Nephron progenitor cell (in vitro differentiated cells): ENCODE data around the gene AVPR1B.

ENCODE experiments used
- DNase-seq: peaks from one replicate; pipeline ENCODE4 v3.0.0; 2021
- H3K27ac Mint-ChIP-seq: 2 replicates; pipeline ENCODE4 v1.8.0; 2021; ENCODE audit warnings: mild to moderate bottlenecking, moderate library complexity, mixed read lengths
- H3K27me3 Mint-ChIP-seq: 2 replicates; pipeline ENCODE4 v1.8.0; 2021; ENCODE audit warnings: mild to moderate bottlenecking, low read depth, mixed read lengths; ENCODE audit not compliant: poor library complexity
- H3K36me3 Mint-ChIP-seq: 2 replicates; pipeline ENCODE4 v1.8.0; 2021; ENCODE audit warnings: low read depth, mixed read lengths
- H3K4me1 Mint-ChIP-seq: 2 replicates; pipeline ENCODE4 v1.8.0; 2021; ENCODE audit warnings: mixed read lengths
- H3K4me3 Mint-ChIP-seq: 2 replicates; pipeline ENCODE4 v1.8.0; 2021; ENCODE audit warnings: mild to moderate bottlenecking, moderate library complexity, mixed read lengths
- H3K9me3 Mint-ChIP-seq: 2 replicates; pipeline ENCODE4 v1.8.0; 2021; ENCODE audit warnings: mild to moderate bottlenecking, moderate library complexity, mixed read lengths
- TF ChIP-seq, protein P1 (sequence below): fragments of 200-600 bp; sonication (generic); IDR thresholded peaks from 2 replicates; pipeline ENCODE4 v1.5.0; 2021; ENCODE audit warnings: antibody characterized with exemption

Gene AVPR1B

DNA sequence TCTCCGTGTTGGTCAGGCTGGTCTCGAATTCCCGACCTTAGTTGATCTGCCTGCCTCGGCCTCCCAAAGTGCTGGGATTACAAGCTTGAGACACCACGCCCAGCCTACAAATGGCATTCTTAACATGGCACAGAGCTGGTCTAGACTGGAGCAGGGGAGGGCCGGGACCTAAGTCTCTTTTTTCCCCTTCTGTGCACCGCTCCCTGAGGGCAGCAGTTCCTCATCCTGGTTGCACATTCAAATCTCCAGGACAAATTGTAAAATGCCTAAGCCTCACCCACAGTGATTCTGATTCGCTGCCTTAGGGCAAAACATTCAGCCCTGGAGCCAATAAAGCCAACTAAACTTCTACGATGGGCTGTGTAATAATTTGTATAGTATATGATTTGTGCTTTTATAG lies 10.1 kb upstream of the AVPR1B start:
- peaks cover 29% of the 10 kb centered on the region for H3K27me3 Mint-ChIP-seq

DNA sequence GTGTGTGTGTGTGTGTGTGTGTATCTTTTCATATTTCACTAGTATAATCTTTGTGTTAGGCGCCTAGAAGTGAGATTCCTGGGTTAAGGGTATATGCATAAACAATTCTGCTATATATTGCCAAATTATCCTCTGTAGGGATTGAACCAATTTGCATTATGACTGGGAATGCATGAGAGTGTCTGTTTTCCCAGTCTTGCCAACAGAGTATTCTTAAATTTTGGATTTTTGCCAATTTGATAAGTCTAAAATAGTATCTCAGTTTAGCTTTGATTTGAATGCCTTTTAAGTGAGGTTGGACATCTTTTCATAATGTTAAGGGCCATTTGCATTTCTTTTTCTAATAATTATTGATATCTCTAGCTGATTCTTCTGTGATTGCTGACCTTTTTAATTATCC lies 8.2 kb upstream of the AVPR1B start:
- no peak overlapping the region for H3K4me3 Mint-ChIP-seq
- DNase-seq = no peak
- peaks cover 36% of the 10 kb centered on the region for H3K27me3 Mint-ChIP-seq
- no peak overlapping the region for H3K27ac Mint-ChIP-seq
- H3K36me3 Mint-ChIP-seq = no peaks in the 10 kb centered on the region
- H3K9me3 Mint-ChIP-seq = peaks cover 39% of the 10 kb centered on the region
- TF ChIP-seq, protein P1, sequence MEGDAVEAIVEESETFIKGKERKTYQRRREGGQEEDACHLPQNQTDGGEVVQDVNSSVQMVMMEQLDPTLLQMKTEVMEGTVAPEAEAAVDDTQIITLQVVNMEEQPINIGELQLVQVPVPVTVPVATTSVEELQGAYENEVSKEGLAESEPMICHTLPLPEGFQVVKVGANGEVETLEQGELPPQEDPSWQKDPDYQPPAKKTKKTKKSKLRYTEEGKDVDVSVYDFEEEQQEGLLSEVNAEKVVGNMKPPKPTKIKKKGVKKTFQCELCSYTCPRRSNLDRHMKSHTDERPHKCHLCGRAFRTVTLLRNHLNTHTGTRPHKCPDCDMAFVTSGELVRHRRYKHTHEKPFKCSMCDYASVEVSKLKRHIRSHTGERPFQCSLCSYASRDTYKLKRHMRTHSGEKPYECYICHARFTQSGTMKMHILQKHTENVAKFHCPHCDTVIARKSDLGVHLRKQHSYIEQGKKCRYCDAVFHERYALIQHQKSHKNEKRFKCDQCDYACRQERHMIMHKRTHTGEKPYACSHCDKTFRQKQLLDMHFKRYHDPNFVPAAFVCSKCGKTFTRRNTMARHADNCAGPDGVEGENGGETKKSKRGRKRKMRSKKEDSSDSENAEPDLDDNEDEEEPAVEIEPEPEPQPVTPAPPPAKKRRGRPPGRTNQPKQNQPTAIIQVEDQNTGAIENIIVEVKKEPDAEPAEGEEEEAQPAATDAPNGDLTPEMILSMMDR = no peak
- no peaks in the 10 kb centered on the region for H3K4me1 Mint-ChIP-seq

More for the DNA sequence above, 10.1 kb upstream of the AVPR1B start:
- no peak overlapping the region for H3K4me3 Mint-ChIP-seq
- no peak for DNase-seq
- no peaks in the 10 kb centered on the region for H3K36me3 Mint-ChIP-seq
- H3K9me3 Mint-ChIP-seq = peaks cover 19% of the 10 kb centered on the region
- H3K27ac Mint-ChIP-seq = no peak overlapping the region
- TF ChIP-seq, protein P1 = no peak
- H3K4me1 Mint-ChIP-seq = no peaks in the 10 kb centered on the region

DNA sequence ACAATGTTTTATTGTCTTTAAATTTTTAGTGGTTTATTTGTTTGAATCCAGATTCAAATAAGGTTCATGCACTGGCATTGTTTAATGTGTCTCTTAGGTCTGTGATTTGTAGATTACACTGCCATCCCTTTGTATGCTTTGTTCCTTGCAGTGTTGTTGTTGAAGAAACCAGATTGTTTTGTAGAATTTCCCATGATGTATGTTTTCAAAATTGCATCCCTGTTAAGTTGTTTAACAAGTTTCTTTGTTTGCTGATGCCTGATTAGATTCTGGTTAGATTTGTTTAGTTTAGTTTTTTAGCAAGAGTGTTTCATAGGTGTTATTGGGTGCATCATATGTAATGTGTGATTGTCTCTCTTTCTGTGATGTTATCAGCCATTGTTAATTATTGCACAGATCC lies 5.5 kb upstream of the AVPR1B start:
- peaks cover 56% of the 10 kb centered on the region for H3K27me3 Mint-ChIP-seq
- no peak overlapping the region for H3K27ac Mint-ChIP-seq
- H3K9me3 Mint-ChIP-seq = peaks cover 55% of the 10 kb centered on the region
- H3K4me3 Mint-ChIP-seq = no peak overlapping the region
- TF ChIP-seq, protein P1 = no peak
- H3K36me3 Mint-ChIP-seq = no peaks in the 10 kb centered on the region
- peaks cover 3% of the 10 kb centered on the region for H3K4me1 Mint-ChIP-seq
- DNase-seq = no peak

DNA sequence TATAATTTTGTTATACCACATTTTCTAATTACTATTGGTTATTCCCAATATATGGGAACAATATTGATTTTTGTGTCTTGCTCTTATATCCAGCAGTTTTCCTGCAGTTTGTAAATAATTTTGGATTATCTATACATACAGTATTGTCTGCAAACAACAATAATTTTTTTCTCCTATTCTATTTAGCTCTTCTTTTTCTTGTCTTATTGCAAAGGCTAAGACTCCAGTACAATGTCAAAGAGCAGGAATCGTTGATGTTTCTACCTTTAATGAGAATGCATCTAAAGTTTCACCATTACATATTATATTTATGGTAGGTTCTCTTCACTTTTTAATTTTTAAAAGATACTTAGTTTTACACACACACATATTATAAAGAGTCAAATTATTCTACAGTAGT lies 4.1 kb upstream of the AVPR1B start:
- TF ChIP-seq, protein P1 = no peak

DNA sequence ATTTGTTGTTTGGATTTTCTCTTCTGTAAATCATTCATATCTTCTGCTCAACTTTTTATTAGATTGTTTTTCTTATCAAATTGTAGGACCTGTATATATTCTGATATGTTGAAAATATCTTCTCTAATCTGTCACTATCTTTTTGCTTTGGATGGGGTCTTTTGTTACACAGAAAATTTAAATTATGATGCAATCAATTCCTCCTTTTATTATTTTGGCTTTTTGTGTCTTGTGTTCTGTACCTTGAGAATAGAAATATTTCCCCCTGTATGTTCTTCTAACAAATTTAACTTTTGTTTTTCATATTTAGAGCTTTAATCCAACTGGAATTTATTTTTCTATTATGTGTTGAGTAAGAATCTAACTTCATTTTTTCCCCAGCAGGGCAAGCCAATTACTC lies 3.2 kb upstream of the AVPR1B start:
- Mint-ChIP-seq H3K36me3 (no peaks in the 10 kb centered on the region), H3K4me1 (peaks cover 12% of the 10 kb centered on the region), H3K9me3 (peaks cover 55% of the 10 kb centered on the region), H3K27ac (no peak overlapping the region), H3K27me3 (peaks cover 73% of the 10 kb centered on the region), H3K4me3 (no peak overlapping the region)
- TF ChIP-seq, protein P1 = no peak
- DNase-seq = no peak

More for the DNA sequence above, 4.1 kb upstream of the AVPR1B start:
- Mint-ChIP-seq H3K27me3 (peaks cover 70% of the 10 kb centered on the region), H3K4me1 (peaks cover 12% of the 10 kb centered on the region), H3K4me3 (no peak overlapping the region), H3K9me3 (peaks cover 55% of the 10 kb centered on the region), H3K27ac (no peak overlapping the region), H3K36me3 (no peaks in the 10 kb centered on the region)
- no peak for DNase-seq

DNA sequence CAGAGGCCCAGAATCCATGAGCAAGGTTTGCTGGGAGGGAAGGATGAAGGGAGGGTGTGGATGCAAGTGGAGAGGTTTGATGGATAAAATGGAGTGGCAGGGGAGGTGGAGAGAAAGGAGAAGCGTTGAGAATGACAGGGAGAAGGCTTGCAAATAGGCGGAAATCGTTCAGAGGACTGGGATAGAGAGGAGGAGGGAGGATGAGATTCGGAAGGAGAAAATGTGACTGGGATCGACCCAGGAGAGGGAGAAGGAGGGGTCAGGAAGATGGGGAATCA lies 376 bp downstream of the AVPR1B start:
- H3K27ac Mint-ChIP-seq = no peak overlapping the region
- TF ChIP-seq, protein P1 = no peak
- peak overlapping the region; percentile 85 for H3K4me3 Mint-ChIP-seq
- peaks cover 32% of the 10 kb centered on the region for H3K9me3 Mint-ChIP-seq
- H3K27me3 Mint-ChIP-seq = peaks cover 87% of the 10 kb centered on the region
- no peaks in the 10 kb centered on the region for H3K36me3 Mint-ChIP-seq
- peaks cover 12% of the 10 kb centered on the region for H3K4me1 Mint-ChIP-seq
- no peak for DNase-seq
